Hematopoietic multipotent progenitor cell treated with erythropoietin and hydrocortisone succinate and interleukin-3 and kit ligand, for 15 days (in vitro differentiated cells): ENCODE data around the gene DCLK3.

Experiments
- DNase-seq: peaks from one replicate; pipeline ENCODE4 v3.0.0-alpha.2; 2015; ENCODE audit warnings: low spot score

The DCLK3 gene

DNA sequence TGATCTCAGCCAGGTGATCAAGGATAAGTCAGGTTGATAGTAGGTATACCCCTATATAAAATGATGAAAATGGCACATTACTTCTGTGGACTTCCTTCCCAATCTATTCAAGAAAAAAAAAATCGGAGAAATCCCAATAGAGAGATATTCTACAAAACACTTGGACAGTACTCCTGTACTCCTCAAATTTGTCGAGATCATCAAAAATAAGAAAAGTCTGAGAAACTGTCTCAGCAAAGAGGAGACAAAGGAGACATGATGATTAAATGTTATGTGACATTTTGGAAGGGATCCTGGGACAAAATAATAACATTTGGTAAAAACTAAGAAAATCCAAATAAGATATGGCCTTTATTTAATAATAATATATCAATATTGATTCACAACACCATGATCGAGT is 94.6 kb downstream of the DCLK3 start:
- DNase-seq: no peak

DNA sequence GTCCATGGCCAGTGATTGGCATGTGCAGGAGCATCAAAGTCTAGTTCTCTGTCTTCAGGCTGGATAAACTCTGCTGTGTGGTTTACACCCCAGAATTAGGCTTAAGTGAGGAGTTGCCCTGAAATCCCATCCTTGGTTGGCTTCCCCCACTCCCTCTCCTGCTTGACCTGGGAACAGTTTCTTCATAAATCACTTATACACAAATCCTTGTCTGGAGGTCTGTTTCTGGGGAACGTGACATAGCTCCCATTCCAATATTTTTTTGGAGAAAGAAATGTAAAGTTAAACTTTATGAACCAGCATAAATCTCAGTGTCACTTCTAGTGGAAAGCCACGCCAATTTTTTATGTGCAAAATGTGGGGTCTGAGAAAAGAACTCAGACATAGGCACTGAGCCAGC is 98.2 kb downstream of the DCLK3 start:
- DNase-seq: no peak

GRCh38 chr3:36663666-36664291 is 100.6 kb downstream of the DCLK3 start:
- no peak for DNase-seq

DNA sequence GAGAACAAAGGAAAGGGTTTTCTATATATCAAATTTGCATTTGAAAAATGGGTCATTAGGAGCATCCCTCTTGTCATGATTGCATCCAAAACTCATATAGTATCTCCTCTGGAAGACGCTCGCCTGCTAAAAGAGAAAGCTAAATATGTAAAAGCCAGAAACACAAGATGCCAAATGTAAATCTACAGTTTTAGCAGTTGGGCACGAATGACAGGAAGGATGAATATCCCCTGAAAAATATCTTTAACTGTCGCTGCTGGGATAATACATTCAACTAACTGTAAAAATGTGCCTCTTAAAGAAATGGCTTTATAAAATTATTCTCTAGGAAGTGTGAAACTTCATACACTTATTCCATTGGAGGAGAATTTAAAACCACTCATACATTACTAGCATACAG is 101.7 kb downstream of the DCLK3 start:
- no peak for DNase-seq
